BE2C (cell line): ENCODE data around the gene CD58.

Experiments
- DNase-seq: peaks from one replicate; pipeline ENCODE4 v3.0.0-alpha.2; 2020
- H3K27me3 ChIP-seq: fragments of 250-450 bp; sonication (Bioruptor Pico); 2 replicates; pipeline ENCODE4 v1.5.1; 2020; ENCODE audit warnings: mild to moderate bottlenecking
- H3K36me3 ChIP-seq: fragments of 250-450 bp; sonication (Bioruptor Pico); 2 replicates; pipeline ENCODE4 v1.5.1; 2020; ENCODE audit warnings: mild to moderate bottlenecking
- H3K4me1 ChIP-seq: fragments of 250-450 bp; sonication (Bioruptor Pico); 2 replicates; pipeline ENCODE4 v1.5.1; 2020
- H3K4me3 ChIP-seq: 2 replicates; pipeline ENCODE4 v1.5.1; 2011; ENCODE audit warnings: low read depth, low read length
- H3K9me3 ChIP-seq: fragments of 250-450 bp; sonication (Bioruptor Pico); 2 replicates; pipeline ENCODE4 v1.5.1; 2020
- TF ChIP-seq, protein P1 (sequence below): IDR thresholded peaks from 2 replicates; pipeline ENCODE4 v1.5.1; 2012; ENCODE audit warnings: mild to moderate bottlenecking, low read depth, low read length

Gene CD58

GRCh38 chr1:116495535-116495934, 75.3 kb downstream of the CD58 start:
- TF ChIP-seq, protein P1, sequence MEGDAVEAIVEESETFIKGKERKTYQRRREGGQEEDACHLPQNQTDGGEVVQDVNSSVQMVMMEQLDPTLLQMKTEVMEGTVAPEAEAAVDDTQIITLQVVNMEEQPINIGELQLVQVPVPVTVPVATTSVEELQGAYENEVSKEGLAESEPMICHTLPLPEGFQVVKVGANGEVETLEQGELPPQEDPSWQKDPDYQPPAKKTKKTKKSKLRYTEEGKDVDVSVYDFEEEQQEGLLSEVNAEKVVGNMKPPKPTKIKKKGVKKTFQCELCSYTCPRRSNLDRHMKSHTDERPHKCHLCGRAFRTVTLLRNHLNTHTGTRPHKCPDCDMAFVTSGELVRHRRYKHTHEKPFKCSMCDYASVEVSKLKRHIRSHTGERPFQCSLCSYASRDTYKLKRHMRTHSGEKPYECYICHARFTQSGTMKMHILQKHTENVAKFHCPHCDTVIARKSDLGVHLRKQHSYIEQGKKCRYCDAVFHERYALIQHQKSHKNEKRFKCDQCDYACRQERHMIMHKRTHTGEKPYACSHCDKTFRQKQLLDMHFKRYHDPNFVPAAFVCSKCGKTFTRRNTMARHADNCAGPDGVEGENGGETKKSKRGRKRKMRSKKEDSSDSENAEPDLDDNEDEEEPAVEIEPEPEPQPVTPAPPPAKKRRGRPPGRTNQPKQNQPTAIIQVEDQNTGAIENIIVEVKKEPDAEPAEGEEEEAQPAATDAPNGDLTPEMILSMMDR = no peak
- no peaks in the 10 kb centered on the region for H3K36me3 ChIP-seq
- H3K9me3 ChIP-seq = no peaks in the 10 kb centered on the region
- H3K4me1 ChIP-seq = peaks cover 7% of the 10 kb centered on the region; the same call in 1 of the 2 replicates
- no peak for DNase-seq
- H3K27me3 ChIP-seq = no peaks in the 10 kb centered on the region
- H3K4me3 ChIP-seq = no peak overlapping the region

DNA sequence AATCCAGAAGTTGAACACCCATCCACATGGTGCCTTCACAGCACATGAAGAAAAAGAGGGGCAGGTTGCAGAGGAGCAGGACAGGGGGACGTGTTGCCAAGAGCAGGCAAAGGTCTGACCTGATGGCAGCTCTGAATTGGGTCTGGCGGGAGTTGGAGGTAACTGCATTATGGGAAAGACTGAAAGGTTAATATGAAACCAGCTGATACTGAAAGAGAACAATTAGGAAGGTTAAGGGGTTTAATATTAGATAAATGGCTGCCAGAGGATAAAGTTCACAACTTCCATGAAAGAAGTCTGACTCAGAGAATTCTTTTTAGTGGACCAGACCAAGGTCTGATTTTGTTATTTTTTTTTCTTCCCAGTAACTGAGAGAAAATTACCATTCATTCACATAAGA, 76.1 kb downstream of the CD58 start:
- TF ChIP-seq, protein P1 = no peak

DNA sequence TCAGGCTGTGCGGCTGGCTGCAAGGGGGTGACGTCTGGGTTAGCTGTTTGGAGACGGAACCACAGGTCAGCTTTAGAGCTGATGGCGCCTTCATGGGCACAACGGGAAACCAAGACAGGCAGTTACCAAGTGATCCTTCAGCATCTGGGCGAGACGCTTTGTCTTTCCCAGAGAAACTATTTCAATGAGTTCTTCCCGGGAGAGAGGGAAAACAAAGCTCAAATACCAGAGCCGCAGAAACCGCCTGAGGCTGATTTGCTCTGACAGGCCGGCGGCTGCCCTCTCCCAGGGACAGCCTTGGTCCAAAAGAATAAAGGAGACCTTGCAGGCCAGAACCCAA, 76.5 kb downstream of the CD58 start:
- H3K4me3 ChIP-seq = no peak overlapping the region
- no peak for DNase-seq
- TF ChIP-seq, protein P1 = no peak
- peaks cover 15% of the 10 kb centered on the region for H3K4me1 ChIP-seq
- no peaks in the 10 kb centered on the region for H3K9me3 ChIP-seq
- H3K27me3 ChIP-seq = no peaks in the 10 kb centered on the region
- no peaks in the 10 kb centered on the region for H3K36me3 ChIP-seq

More for the DNA sequence above, 76.1 kb downstream of the CD58 start:
- no peaks in the 10 kb centered on the region for H3K9me3 ChIP-seq
- peaks cover 11% of the 10 kb centered on the region for H3K4me1 ChIP-seq
- H3K36me3 ChIP-seq = no peaks in the 10 kb centered on the region
- no peak overlapping the region for H3K4me3 ChIP-seq
- H3K27me3 ChIP-seq = no peaks in the 10 kb centered on the region
- no peak for DNase-seq

DNA sequence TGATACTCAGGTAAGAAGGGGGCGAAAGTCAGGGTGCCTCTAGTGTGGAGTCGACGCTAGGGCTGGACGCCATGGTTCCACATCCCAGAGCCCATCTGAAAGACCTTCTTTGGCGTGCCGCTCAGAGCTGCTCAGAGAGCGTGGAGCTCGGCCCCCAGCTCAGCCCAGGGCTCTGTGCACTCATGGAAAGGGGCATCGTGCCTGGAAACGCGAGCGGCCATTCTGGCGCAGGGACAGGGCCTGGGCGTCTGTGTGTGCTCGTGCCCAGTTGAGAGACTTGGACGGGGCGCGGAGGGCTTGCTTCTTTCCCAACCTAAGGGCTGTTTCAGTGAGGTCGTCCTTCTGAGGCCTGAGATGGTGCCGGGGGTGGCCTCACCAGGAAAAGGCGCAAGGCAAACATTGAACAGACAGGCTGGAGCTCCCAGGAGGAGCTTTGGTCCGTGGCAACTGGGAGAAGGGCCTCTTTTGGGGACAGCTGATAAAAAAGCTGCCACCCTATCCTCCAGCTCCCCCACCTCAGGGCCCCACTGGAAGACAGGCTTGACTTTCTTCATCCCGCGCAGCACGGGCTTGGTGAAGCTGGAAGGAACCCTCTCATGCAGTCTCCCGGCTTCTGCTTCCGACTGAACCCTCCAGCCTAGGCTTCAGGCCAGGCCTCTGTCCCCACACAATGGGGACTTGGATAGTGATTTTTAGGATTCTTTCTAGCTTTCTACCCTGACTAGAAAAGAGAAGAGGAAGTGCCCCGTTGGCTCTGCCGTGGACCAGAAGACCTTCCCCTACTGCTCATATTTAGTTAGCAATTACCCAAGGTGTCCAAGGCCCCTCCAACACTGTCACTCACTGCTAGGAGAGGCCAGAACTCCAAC, 77.1 kb downstream of the CD58 start:
- no peak overlapping the region for H3K4me3 ChIP-seq
- H3K4me1 ChIP-seq = peaks cover 21% of the 10 kb centered on the region
- no peak for DNase-seq
- no peaks in the 10 kb centered on the region for H3K9me3 ChIP-seq
- TF ChIP-seq, protein P1 = no peak
- no peaks in the 10 kb centered on the region for H3K36me3 ChIP-seq
- H3K27me3 ChIP-seq = no peaks in the 10 kb centered on the region

DNA sequence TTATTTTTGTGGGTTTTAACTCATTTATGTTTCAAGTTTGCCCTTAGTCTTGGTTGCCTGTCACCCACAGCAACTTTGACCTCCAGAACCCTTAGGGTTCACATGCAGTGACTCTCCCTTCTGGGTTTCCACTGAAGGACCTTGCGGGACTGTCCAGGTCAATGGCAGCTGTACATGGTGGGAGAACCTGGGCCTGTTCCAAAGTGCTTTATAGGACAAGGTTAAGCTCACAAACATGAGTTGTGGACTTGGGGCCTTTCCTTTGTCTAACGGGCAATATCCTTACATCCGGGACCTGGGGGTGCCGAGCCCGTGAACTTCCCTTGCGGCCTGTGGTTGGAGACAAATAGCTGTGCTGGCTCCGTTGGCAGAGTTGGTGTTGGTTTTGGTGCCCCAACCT, 77.8 kb downstream of the CD58 start:
- H3K27me3 ChIP-seq = no peaks in the 10 kb centered on the region
- H3K4me1 ChIP-seq = peaks cover 21% of the 10 kb centered on the region
- no peak overlapping the region for H3K4me3 ChIP-seq
- TF ChIP-seq, protein P1 = no peak
- no peak for DNase-seq
- no peaks in the 10 kb centered on the region for H3K9me3 ChIP-seq
- no peaks in the 10 kb centered on the region for H3K36me3 ChIP-seq

DNA sequence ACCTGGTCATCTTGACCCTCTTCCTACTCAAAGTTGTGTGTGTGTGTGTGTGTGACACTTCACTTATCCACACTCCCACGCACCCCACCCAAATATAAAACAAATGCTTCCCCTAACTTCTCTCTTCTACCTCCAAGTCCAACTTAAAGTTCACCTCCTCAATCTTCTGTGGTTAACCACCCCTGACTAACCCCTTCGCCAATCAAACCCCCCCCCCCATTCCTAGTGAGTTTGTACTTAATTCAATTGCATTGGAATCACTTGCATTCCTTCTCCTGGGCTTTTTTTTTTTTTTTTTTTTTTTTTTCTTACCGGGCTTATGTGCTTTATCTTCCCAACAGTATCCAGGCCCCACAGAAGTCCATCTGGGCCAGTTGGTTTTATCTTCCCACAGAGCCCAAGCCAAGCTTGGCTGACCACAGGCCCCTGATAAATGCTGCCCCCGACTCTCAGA, 78.4 kb downstream of the CD58 start:
- H3K9me3 ChIP-seq = no peaks in the 10 kb centered on the region
- TF ChIP-seq, protein P1 = no peak
- DNase-seq = no peak
- H3K36me3 ChIP-seq = no peaks in the 10 kb centered on the region
- no peak overlapping the region for H3K4me3 ChIP-seq
- peaks cover 21% of the 10 kb centered on the region for H3K4me1 ChIP-seq
- no peaks in the 10 kb centered on the region for H3K27me3 ChIP-seq
